ENCODE results near the gene STAT6. TPM values are rescaled to one million over a fixed set of nuclear protein-coding genes. Genes with fewer than 3 reads are reported as not detected.
A peak's percentile ranks its signal among the peaks of the same experiment; 100 is the strongest.

The STAT6 gene
- total RNA-seq, 1 donor from 2014 or later: 139 TPM

- Mint-ChIP-seq H3K4me1 (ENCODE audit: unreplicated experiment) (peaks cover 32% of the 10 kb centered on the region), H3K27me3 (ENCODE audit: unreplicated experiment) (peaks cover 18% of the 10 kb centered on the region), H3K4me3 (ENCODE audit: unreplicated experiment) (peak overlapping the region; percentile 99), H3K9me3 (ENCODE audit: unreplicated experiment) (no peaks in the 10 kb centered on the region), H3K27ac (ENCODE audit: unreplicated experiment) (peak overlapping the region; percentile 95), H3K36me3 (ENCODE audit: low read depth, unreplicated experiment) (peaks cover 26% of the 10 kb centered on the region)
- TF ChIP-seq CTCF (IDR thresholded peaks at IDR 0.05; ENCODE audit: unreplicated experiment): no peak
- peak; percentile 61 for DNase-seq (ENCODE audit: low spot score)
Observed at GRCh38 chr12:57110104-57111030, 795 bp downstream of the STAT6 start.

- Mint-ChIP-seq H3K9me3 (ENCODE audit: unreplicated experiment) (no peaks in the 10 kb centered on the region), H3K4me3 (ENCODE audit: unreplicated experiment) (peak overlapping the region; percentile 99), H3K27me3 (ENCODE audit: unreplicated experiment) (peaks cover 18% of the 10 kb centered on the region), H3K4me1 (ENCODE audit: unreplicated experiment) (peaks cover 32% of the 10 kb centered on the region), H3K27ac (ENCODE audit: unreplicated experiment) (peak overlapping the region; percentile 24), H3K36me3 (ENCODE audit: low read depth, unreplicated experiment) (peaks cover 31% of the 10 kb centered on the region)
- no peak for TF ChIP-seq CTCF (IDR thresholded peaks at IDR 0.05; ENCODE audit: unreplicated experiment)
- no peak for DNase-seq (ENCODE audit: low spot score)
Observed at GRCh38 chr12:57109207-57110103, 1.7 kb downstream of the STAT6 start.

- Mint-ChIP-seq H3K36me3 (ENCODE audit: low read depth, unreplicated experiment) (peaks cover 36% of the 10 kb centered on the region), H3K27me3 (ENCODE audit: unreplicated experiment) (peaks cover 18% of the 10 kb centered on the region), H3K27ac (ENCODE audit: unreplicated experiment) (no peak overlapping the region), H3K4me3 (ENCODE audit: unreplicated experiment) (peak overlapping the region; percentile 59), H3K4me1 (ENCODE audit: unreplicated experiment) (peaks cover 32% of the 10 kb centered on the region), H3K9me3 (ENCODE audit: unreplicated experiment) (no peaks in the 10 kb centered on the region)
- no peak for TF ChIP-seq CTCF (IDR thresholded peaks at IDR 0.05; ENCODE audit: unreplicated experiment)
- no peak for DNase-seq (ENCODE audit: low spot score)
Observed at GRCh38 chr12:57107456-57108155, 3.6 kb downstream of the STAT6 start.

GRCh38 chr12:57106021-57106708 is 5.0 kb downstream of the STAT6 start:
- H3K27me3 Mint-ChIP-seq (ENCODE audit: unreplicated experiment): peaks cover 11% of the 10 kb centered on the region
- H3K27ac Mint-ChIP-seq (ENCODE audit: unreplicated experiment): no peak overlapping the region
- no peak for DNase-seq (ENCODE audit: low spot score)
- TF ChIP-seq CTCF (IDR thresholded peaks at IDR 0.05; ENCODE audit: unreplicated experiment): no peak
- H3K36me3 Mint-ChIP-seq (ENCODE audit: low read depth, unreplicated experiment): peaks cover 32% of the 10 kb centered on the region
- H3K4me1 Mint-ChIP-seq (ENCODE audit: unreplicated experiment): peaks cover 23% of the 10 kb centered on the region
- peak overlapping the region; percentile 65 for H3K4me3 Mint-ChIP-seq (ENCODE audit: unreplicated experiment)
- no peaks in the 10 kb centered on the region for H3K9me3 Mint-ChIP-seq (ENCODE audit: unreplicated experiment)
